PC-9 (cell line): ENCODE measurements around the gene CHAD. TPM values are rescaled to one million over a fixed set of nuclear protein-coding genes. Genes with fewer than 3 reads are reported as not detected.

ENCODE experiments used
- BruUV-seq: library from RNA; stranded (reverse); fragments of 400-500 nt; replicated peaks from 2 replicates; lab custom pipeline; 2021; lab: Mats Ljungman, UMichigan
- CTCF ChIA-PET: fragments of 300-600 bp; sonication (Branson Sonifier 250); formaldehyde crosslinking; loops from one replicate; lab custom pipeline; 2022; ENCODE audit warnings: antibody characterized with exemption; lab: Charles Lee
- POLR2A ChIA-PET: fragments of 300-600 bp; sonication (Branson Sonifier 250); formaldehyde crosslinking; loops from one replicate; lab custom pipeline; 2022; ENCODE audit warnings: antibody characterized with exemption; ENCODE audit not compliant: unreplicated experiment; lab: Charles Lee
- DNase-seq, 2 experiments: peaks; one replicate each; pipeline versions ENCODE4 v3.0.0 to v3.0.0-alpha.2; 2015 to 2022; ENCODE audit warnings: mixed read lengths in 1 of 2
- H2AFZ ChIP-seq: fragments of 200-600 bp; sonication (generic); 2 replicates; pipeline ENCODE4 v1.8.1; 2017; ENCODE audit warnings: antibody characterized with exemption
- H3F3A ChIP-seq: fragments of 200-600 bp; sonication (generic); 2 replicates; pipeline ENCODE4 v1.8.1; 2017; ENCODE audit warnings: antibody characterized with exemption, mild to moderate bottlenecking, low read depth; ENCODE audit not compliant: insufficient read depth
- H3K27ac ChIP-seq: fragments of 200-600 bp; sonication (generic); 2 replicates; pipeline ENCODE4 v1.6.1; 2016; ENCODE audit warnings: mixed run types
- H3K27me3 ChIP-seq: fragments of 200-600 bp; sonication (generic); 2 replicates; pipeline ENCODE4 v1.6.1; 2016; ENCODE audit warnings: low read depth, mixed run types; ENCODE audit not compliant: insufficient read depth
- H3K36me3 ChIP-seq: fragments of 200-600 bp; sonication (generic); 2 replicates; pipeline ENCODE4 v1.6.1; 2016; ENCODE audit warnings: low read depth, mixed run types
- H3K4me1 ChIP-seq: fragments of 200-600 bp; sonication (generic); replicated peaks from 2 replicates; pipeline ENCODE4 v1.6.1; 2016; ENCODE audit warnings: mixed run types; ENCODE audit not compliant: insufficient read depth
- H3K4me2 ChIP-seq: fragments of 200-600 bp; sonication (generic); 2 replicates; pipeline ENCODE4 v1.6.1; 2017; ENCODE audit warnings: mixed run types
- H3K4me3 ChIP-seq: fragments of 200-600 bp; sonication (generic); 2 replicates; pipeline ENCODE4 v1.6.1; 2016; ENCODE audit warnings: mixed run types
- H3K79me2 ChIP-seq: fragments of 200-600 bp; sonication (generic); 2 replicates; pipeline ENCODE4 v1.6.1; 2017; ENCODE audit warnings: low read depth, mixed run types
- H3K9me2 ChIP-seq: fragments of 200-600 bp; sonication (generic); 2 replicates; pipeline ENCODE4 v1.8.1; 2017; ENCODE audit warnings: mild to moderate bottlenecking; ENCODE audit not compliant: insufficient read depth
- H3K9me3 ChIP-seq: fragments of 200-600 bp; sonication (generic); 2 replicates; pipeline ENCODE4 v1.8.1; 2016; ENCODE audit warnings: low read depth; ENCODE audit not compliant: insufficient read depth
- H4K20me1 ChIP-seq: fragments of 200-600 bp; sonication (generic); 2 replicates; pipeline ENCODE4 v1.8.1; 2017; ENCODE audit not compliant: insufficient read depth
- CTCF ChIP-seq: fragments of 200-600 bp; sonication (generic); conservative IDR thresholded peaks from 2 replicates; pipeline ENCODE4 v1.6.1; 2017; ENCODE audit warnings: mixed run types, antibody characterized with exemption, mild to moderate bottlenecking, moderate library complexity
- EZH2 ChIP-seq: fragments of 200-600 bp; sonication (generic); IDR thresholded peaks from 2 replicates; pipeline ENCODE4 v1.8.0; 2017; ENCODE audit warnings: antibody characterized with exemption, low read depth
- intact Hi-C: fragments of 100-400 bp; cut with micrococcal nuclease; formaldehyde crosslinking; loops from one replicate; pipeline ENCODE4 v1.10.0; 2022; ENCODE audit not compliant: unreplicated experiment
- total RNA-seq: library from RNA; stranded (reverse); gene quantifications from 2 replicates; pipeline ENCODE4 v1.2.3, GENCODE V29; 2021

The CHAD gene
- total RNA-seq, 1 experiment from 2014 or later = not detected

DNA sequence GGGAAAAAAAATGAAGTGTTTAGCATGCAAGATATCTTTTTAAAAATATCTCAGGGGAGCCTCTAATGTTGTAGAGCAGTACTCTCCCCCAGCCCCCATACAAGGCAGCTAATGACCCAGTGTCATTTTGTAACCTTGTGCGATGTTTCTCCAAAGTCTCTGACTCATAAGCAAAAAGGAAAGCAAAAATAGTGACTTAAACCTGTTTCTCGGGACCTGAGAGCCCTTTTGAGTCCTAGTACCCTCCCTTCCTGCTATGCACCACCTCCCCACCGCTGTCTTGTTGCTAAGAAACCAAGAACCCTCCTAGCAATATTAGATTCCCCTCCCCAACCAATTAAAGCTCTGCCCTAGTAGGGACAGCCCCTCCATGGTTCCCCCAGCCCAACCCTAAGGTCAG is 42.4 kb upstream of the CHAD start:
- Histone ChIP-seq H3K4me3 (peak overlapping the region; percentile 18; the same call in 1 of the 2 replicates), H3K79me2 (no peaks in the 10 kb centered on the region), H3K4me1 (peaks cover 27% of the 10 kb centered on the region), H3K27ac (peak overlapping the region; percentile 55), H4K20me1 (no peaks in the 10 kb centered on the region), H2AFZ (no peak overlapping the region), H3F3A (peaks cover 26% of the 10 kb centered on the region), H3K36me3 (no peaks in the 10 kb centered on the region), H3K27me3 (no peaks in the 10 kb centered on the region), H3K4me2 (peak overlapping the region; percentile 68), H3K9me2 (no peaks in the 10 kb centered on the region), H3K9me3 (no peaks in the 10 kb centered on the region)
- CTCF ChIA-PET = no interaction called here
- no TSS peak for BruUV-seq
- POLR2A ChIA-PET = interaction anchor here (0.7 kb wide), 1 partner anchor 447 kb away, joined by 11 read pairs; no protein-coding TSS in a partner anchor
- no peak for TF ChIP-seq CTCF
- TF ChIP-seq EZH2 = no peak
- intact Hi-C loops = loop anchor here (2.0 kb wide), 1 partner anchor 22 kb away; the partner anchor contains the start of gene EPN3
- DNase-seq = peak; percentile 42 to 86

DNA sequence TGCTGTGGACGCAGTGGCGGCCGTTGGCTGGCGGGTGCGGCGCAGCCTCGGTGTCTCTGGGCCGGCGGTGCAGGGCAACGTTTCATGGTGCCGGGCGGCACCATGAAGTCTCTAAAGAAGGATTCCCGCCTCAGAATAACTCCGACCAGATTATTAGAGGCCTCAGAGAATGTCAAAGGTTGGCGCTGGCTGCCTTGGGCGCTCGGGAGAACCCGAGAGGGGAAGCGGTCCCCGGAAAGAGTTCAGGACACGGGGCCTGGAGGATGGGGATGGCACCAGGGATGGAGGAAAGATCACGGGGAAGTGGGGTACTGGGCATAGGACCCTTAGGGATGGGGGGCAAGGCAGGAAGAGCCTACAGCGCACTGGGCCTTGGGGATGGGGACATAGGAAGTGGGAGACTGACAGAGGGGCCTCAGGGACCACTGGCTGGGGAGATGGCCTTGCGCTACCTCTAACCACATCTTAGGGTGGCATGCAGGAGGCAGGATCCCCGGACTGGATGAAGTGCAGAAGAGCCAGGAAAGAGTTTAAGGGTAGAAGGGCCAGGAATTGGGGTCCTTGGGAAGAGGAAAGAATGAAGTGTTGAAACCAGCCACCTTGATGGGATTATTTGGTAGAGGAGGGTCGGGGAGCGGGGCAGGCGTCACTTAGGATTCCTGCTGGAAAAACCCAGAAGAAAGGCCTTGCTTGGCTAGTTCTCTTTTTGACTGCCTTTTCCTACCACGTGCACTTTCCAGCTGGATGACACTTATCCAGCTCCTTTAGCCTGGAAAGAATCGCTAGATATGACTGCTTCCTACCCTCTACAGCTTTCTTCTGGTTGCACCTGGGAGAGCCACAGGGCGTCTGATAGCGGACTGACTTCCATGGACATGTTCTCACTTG is 40.1 kb upstream of the CHAD start:
- H3K27me3 ChIP-seq = no peaks in the 10 kb centered on the region
- peak overlapping the region; percentile 44; the same call in 1 of the 2 replicates for H3K4me3 ChIP-seq
- no peak for TF ChIP-seq CTCF
- TF ChIP-seq EZH2 = no peak
- H4K20me1 ChIP-seq = no peaks in the 10 kb centered on the region
- no peaks in the 10 kb centered on the region for H3K79me2 ChIP-seq
- peak overlapping the region; percentile 66 for H2AFZ ChIP-seq
- DNase-seq = no peak
- H3K9me3 ChIP-seq = no peaks in the 10 kb centered on the region
- H3K4me2 ChIP-seq = peak overlapping the region; percentile 66
- ChIA-PET CTCF (no interaction called here), POLR2A (no interaction called here)
- no peak overlapping the region for H3K27ac ChIP-seq
- H3K36me3 ChIP-seq = no peaks in the 10 kb centered on the region
- H3K4me1 ChIP-seq = peaks cover 34% of the 10 kb centered on the region
- H3K9me2 ChIP-seq = no peaks in the 10 kb centered on the region
- H3F3A ChIP-seq = peaks cover 33% of the 10 kb centered on the region
- no TSS peak for BruUV-seq
- intact Hi-C loops = no loop called here

DNA sequence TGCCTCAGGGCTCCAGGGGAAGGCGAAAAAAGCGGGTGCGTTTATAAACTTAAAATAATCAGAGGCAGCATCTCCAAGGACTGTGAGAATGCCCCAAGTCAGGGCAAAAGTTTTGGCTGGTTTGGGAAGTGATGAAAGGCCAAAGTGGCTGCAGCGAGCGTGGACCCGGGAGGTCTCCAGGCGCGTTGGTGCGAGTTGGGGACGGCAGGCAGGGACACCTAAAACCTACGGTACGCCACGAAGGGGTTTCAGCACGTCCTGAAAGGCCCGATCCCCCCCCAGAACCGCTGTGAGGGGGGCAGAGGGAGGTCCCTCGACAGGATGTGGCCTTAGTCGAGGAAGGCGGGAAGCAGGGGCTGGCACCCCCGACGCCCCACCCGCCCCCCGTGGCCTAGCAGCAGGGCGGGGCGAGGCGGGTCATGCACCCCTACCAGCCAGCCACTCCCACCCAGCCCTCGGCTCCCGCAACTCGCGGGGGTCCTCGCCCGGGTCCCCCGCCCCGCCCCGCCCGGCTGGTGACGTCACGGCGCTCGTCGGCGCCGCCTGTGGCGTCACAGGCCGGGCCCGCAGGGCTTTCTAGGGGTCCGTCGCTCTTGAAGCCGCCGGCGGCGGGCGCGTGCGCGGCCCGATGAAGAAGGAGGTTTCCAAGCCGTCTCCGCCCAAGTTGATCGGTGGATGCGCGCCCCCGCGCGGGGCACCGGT is 39.3 kb upstream of the CHAD start, which contains the start of gene MYCBPAP:
TSS of gene MYCBPAP (plus strand) at position 569 of the 702 bp plus-strand sequence. CDS start 236 bp downstream, outside the sequence.
- intact Hi-C loops = no loop called here
- no TSS peak for BruUV-seq
- Histone ChIP-seq H4K20me1 (no peaks in the 10 kb centered on the region), H3K9me2 (no peaks in the 10 kb centered on the region), H3K4me1 (peaks cover 42% of the 10 kb centered on the region), H3K4me3 (peak within 1 kb of the TSS; percentile 44; the same call in 1 of the 2 replicates), H3F3A (peaks cover 39% of the 10 kb centered on the region), H2AFZ (peak within 1 kb of the TSS; percentile 66), H3K27ac (no peak within 1 kb of the TSS), H3K9me3 (no peaks in the 10 kb centered on the region), H3K36me3 (no peaks in the 10 kb centered on the region), H3K4me2 (peak within 1 kb of the TSS; percentile 66), H3K79me2 (no peaks in the 10 kb centered on the region), H3K27me3 (no peaks in the 10 kb centered on the region)
- ChIA-PET POLR2A (interaction anchor here (0.7 kb wide), 1 partner anchor 154 kb away, joined by 26 read pairs; no protein-coding TSS in a partner anchor), CTCF (interaction anchor here (0.5 kb wide), 1 partner anchor 30 kb away, joined by 7 read pairs; no protein-coding TSS in a partner anchor)
- peak in 1 of 2 experiments; percentile 76 for DNase-seq
- TF ChIP-seq CTCF = no peak
- no peak for TF ChIP-seq EZH2
